NCI-H1048 (cell line): ENCODE results near the gene TSPAN2.

Experiments used
- DNase-seq: peaks from one replicate; lab custom pipeline; 2025; lab: John Stamatoyannopoulos, UW

TSPAN2 gene

GRCh38 chr1:115089420-115090185 is at the start of gene TSPAN2:
TSS of gene TSPAN2 (minus strand) at chr1:115089503. CDS start at chr1:115089432, 71 bp downstream.
- no peak for DNase-seq

- peak; percentile 72 for DNase-seq
Observed at GRCh38 chr1:115138973-115139372, 49.7 kb upstream of the TSPAN2 start.

- DNase-seq, result no peak
Observed at GRCh38 chr1:115138271-115138670, 49.0 kb upstream of the TSPAN2 start.

GRCh38 chr1:115137191-115137590 is 47.9 kb upstream of the TSPAN2 start:
- DNase-seq, result no peak

GRCh38 chr1:115136706-115137105 is 47.4 kb upstream of the TSPAN2 start:
- DNase-seq, result no peak

- no peak for DNase-seq
Observed at GRCh38 chr1:115136106-115136505, 46.8 kb upstream of the TSPAN2 start.

GRCh38 chr1:115135681-115136080 is 46.4 kb upstream of the TSPAN2 start:
- DNase-seq, result no peak

GRCh38 chr1:115134850-115135480 is 45.7 kb upstream of the TSPAN2 start:
- no peak for DNase-seq

GRCh38 chr1:115134231-115134630 is 44.9 kb upstream of the TSPAN2 start:
- no peak for DNase-seq

- no peak for DNase-seq
Observed at GRCh38 chr1:115133440-115133839, 44.1 kb upstream of the TSPAN2 start.

GRCh38 chr1:115130786-115131185 is 41.5 kb upstream of the TSPAN2 start:
- DNase-seq, result no peak

GRCh38 chr1:115129071-115129640 is 39.9 kb upstream of the TSPAN2 start:
- DNase-seq, result no peak

- no peak for DNase-seq
Observed at GRCh38 chr1:115127539-115127938, 38.2 kb upstream of the TSPAN2 start.

- DNase-seq, result no peak
Observed at GRCh38 chr1:115126516-115126915, 37.2 kb upstream of the TSPAN2 start.

GRCh38 chr1:115123116-115123515 is 33.8 kb upstream of the TSPAN2 start:
- DNase-seq, result no peak

GRCh38 chr1:115121793-115122192 is 32.5 kb upstream of the TSPAN2 start:
- no peak for DNase-seq

GRCh38 chr1:115120296-115120695 is 31.0 kb upstream of the TSPAN2 start:
- DNase-seq, result no peak

GRCh38 chr1:115118611-115119010 is 29.3 kb upstream of the TSPAN2 start:
- DNase-seq, result no peak

GRCh38 chr1:115118086-115118485 is 28.8 kb upstream of the TSPAN2 start:
- DNase-seq, result no peak

- no peak for DNase-seq
Observed at GRCh38 chr1:115117298-115117697, 28.0 kb upstream of the TSPAN2 start.

- DNase-seq, result no peak
Observed at GRCh38 chr1:115116512-115116911, 27.2 kb upstream of the TSPAN2 start.

- no peak for DNase-seq
Observed at GRCh38 chr1:115115521-115116161, 26.3 kb upstream of the TSPAN2 start.

GRCh38 chr1:115114308-115114707 is 25.0 kb upstream of the TSPAN2 start:
- DNase-seq, result no peak
